NT2/D1 (cell line): ENCODE data around the gene IL16.

ENCODE experiments used
- DNase-seq: peaks from one replicate; pipeline ENCODE4 v3.0.0-alpha.2; 2011; ENCODE audit warnings: low read depth, low spot score
- H3K27me3 ChIP-seq: 2 replicates; pipeline ENCODE4 v1.6.0; 2011; ENCODE audit warnings: mild to moderate bottlenecking; ENCODE audit not compliant: insufficient read length, insufficient read depth
- H3K36me3 ChIP-seq: 2 replicates; pipeline ENCODE4 v1.6.1; 2011; ENCODE audit warnings: mild to moderate bottlenecking, low read length, mixed read lengths; ENCODE audit not compliant: insufficient read depth, insufficient read length
- H3K4me1 ChIP-seq: 2 replicates; pipeline ENCODE4 v1.5.1; 2011; ENCODE audit not compliant: insufficient read depth, insufficient read length
- H3K4me3 ChIP-seq: 2 replicates; pipeline ENCODE4 v1.5.1; 2011; ENCODE audit warnings: low read depth; ENCODE audit not compliant: insufficient read length
- H3K9ac ChIP-seq: 2 replicates; pipeline ENCODE4 v1.6.0; 2011; ENCODE audit warnings: low read depth; ENCODE audit not compliant: insufficient read length
- H3K9me3 ChIP-seq: 2 replicates; pipeline ENCODE4 v1.5.1; 2011; ENCODE audit warnings: mild to moderate bottlenecking, low read length; ENCODE audit not compliant: insufficient read depth
- SUZ12 ChIP-seq: IDR thresholded peaks from 2 replicates; pipeline ENCODE4 v1.6.1; 2011; ENCODE audit not compliant: insufficient read length, insufficient read depth; ENCODE audit errors: extremely low read depth
- YY1 ChIP-seq: IDR thresholded peaks from 2 replicates; pipeline ENCODE4 v1.6.1; 2011; ENCODE audit not compliant: insufficient read length, insufficient read depth
- ZNF274 ChIP-seq: IDR thresholded peaks from 2 replicates; pipeline ENCODE4 v1.6.1; 2011; ENCODE audit warnings: mild to moderate bottlenecking, low read depth, low read length

Gene IL16

GRCh38 chr15:81358248-81358647, 161.6 kb downstream of the IL16 start:
- no peaks in the 10 kb centered on the region for H3K27me3 ChIP-seq
- no peak for DNase-seq
- no peak overlapping the region for H3K4me3 ChIP-seq
- H3K36me3 ChIP-seq: no peaks in the 10 kb centered on the region
- no peak for TF ChIP-seq SUZ12
- TF ChIP-seq YY1: no peak
- no peak for TF ChIP-seq ZNF274
- no peak overlapping the region for H3K9ac ChIP-seq
- peaks cover 7% of the 10 kb centered on the region for H3K4me1 ChIP-seq
- H3K9me3 ChIP-seq: no peaks in the 10 kb centered on the region

GRCh38 chr15:81360491-81360890, 163.8 kb downstream of the IL16 start:
- H3K9me3 ChIP-seq: no peaks in the 10 kb centered on the region
- H3K9ac ChIP-seq: no peak overlapping the region
- H3K27me3 ChIP-seq: no peaks in the 10 kb centered on the region
- TF ChIP-seq YY1 (no peak), SUZ12 (no peak), ZNF274 (no peak)
- DNase-seq: no peak
- H3K4me1 ChIP-seq: peaks cover 7% of the 10 kb centered on the region
- no peaks in the 10 kb centered on the region for H3K36me3 ChIP-seq
- no peak overlapping the region for H3K4me3 ChIP-seq

GRCh38 chr15:81361891-81362290, 165.2 kb downstream of the IL16 start:
- Histone ChIP-seq H3K27me3 (no peaks in the 10 kb centered on the region), H3K9me3 (no peaks in the 10 kb centered on the region), H3K9ac (no peak overlapping the region), H3K4me1 (no peaks in the 10 kb centered on the region), H3K4me3 (no peak overlapping the region), H3K36me3 (no peaks in the 10 kb centered on the region)
- TF ChIP-seq ZNF274: no peak
- TF ChIP-seq YY1: no peak
- TF ChIP-seq SUZ12: no peak
- no peak for DNase-seq

GRCh38 chr15:81362790-81363189, 166.1 kb downstream of the IL16 start:
- Histone ChIP-seq H3K27me3 (no peaks in the 10 kb centered on the region), H3K9me3 (no peaks in the 10 kb centered on the region), H3K4me1 (no peaks in the 10 kb centered on the region), H3K4me3 (no peak overlapping the region), H3K36me3 (no peaks in the 10 kb centered on the region), H3K9ac (no peak overlapping the region)
- no peak for DNase-seq
- TF ChIP-seq SUZ12: no peak
- no peak for TF ChIP-seq YY1

- DNase-seq: no peak
- TF ChIP-seq SUZ12 (no peak), ZNF274 (no peak), YY1 (no peak)
- Histone ChIP-seq H3K4me3 (no peak overlapping the region), H3K9me3 (no peaks in the 10 kb centered on the region), H3K36me3 (no peaks in the 10 kb centered on the region), H3K9ac (no peak overlapping the region), H3K27me3 (no peaks in the 10 kb centered on the region), H3K4me1 (no peaks in the 10 kb centered on the region)
Observed at GRCh38 chr15:81363276-81363675, 166.6 kb downstream of the IL16 start.
